ENCODE measurements around the gene SRM. TPM values are rescaled to one million over a fixed set of nuclear protein-coding genes. Genes with fewer than 3 reads are reported as not detected.
"Not testable (repeated sequence)": the region's sequence is repeated elsewhere in the genome, so short reads cannot be mapped to it uniquely, and the experiment has no call there.

Gene SRM
- total and polyA plus RNA-seq, 2 of the 4 experiments (the other 2 are of a cell fraction) = 23.1 to 160 TPM

DNA sequence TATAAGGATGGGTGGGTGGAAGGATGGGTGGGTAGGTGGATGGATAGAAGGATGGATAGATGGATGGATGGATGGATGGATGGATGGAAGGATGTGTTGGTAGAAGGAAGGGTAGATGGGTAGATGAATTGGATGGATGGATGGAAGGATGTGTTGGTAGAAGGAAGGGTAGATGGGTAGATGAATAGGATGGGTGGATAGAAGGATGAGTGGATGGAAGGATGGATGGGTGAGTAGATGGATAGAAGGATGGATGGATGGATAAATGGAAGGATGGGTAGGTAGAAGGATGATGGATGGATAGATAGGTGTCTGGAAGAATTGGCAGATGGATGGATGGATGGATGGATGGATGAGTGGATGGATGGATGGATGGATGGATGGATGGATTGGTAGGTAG is 18.8 kb downstream of the SRM start:
- H2BK15ac ChIP-seq (ENCODE audit: low read depth, low read length) = no peak overlapping the region
- no peak overlapping the region for H3K56ac ChIP-seq (ENCODE audit: extremely low read depth, insufficient read depth, low read length)
- H3K14ac ChIP-seq (replicated peaks; ENCODE audit: low read depth, low read length) = no peak overlapping the region
- no peaks in the 10 kb centered on the region for H3K79me1 ChIP-seq (ENCODE audit: low read depth in 1 of 2, low read length in 2 of 2)
- no TSS peak for BruUV-seq (replicated peaks)
- no peak overlapping the region for H3K4me2 ChIP-seq (ENCODE audit: low read depth, low read length)
- DNase-seq (no peak), ATAC-seq (ENCODE audit: low read depth) (no peak)
- H2AK5ac ChIP-seq (ENCODE audit: low read depth, low read length) = no peak overlapping the region
- H2BK120ac ChIP-seq (ENCODE audit: low read depth, low read length) = no peak overlapping the region
- no peak overlapping the region for H3K4ac ChIP-seq (ENCODE audit: low read depth, low read length)
- no peak overlapping the region for H3K23ac ChIP-seq (ENCODE audit: low read depth, low read length)
- H4K5ac ChIP-seq (ENCODE audit: low read depth, low read length) = no peak overlapping the region
- H4K8ac ChIP-seq (ENCODE audit: low read depth in 2 of 2, low read length in 2 of 2) = no peak overlapping the region
- no peaks in the 10 kb centered on the region for H3K4me1 ChIP-seq (ENCODE audit: control insufficient read depth, insufficient read depth, low read length)
- intact Hi-C loops (cut with micrococcal nuclease) (no loop called here), in situ Hi-C loops (cut with MboI; ENCODE audit: low sequenced_read_pairs) (no loop called here), dilution Hi-C loops (cut with HindIII; ENCODE audit: low sequenced_read_pairs, unreplicated experiment) (no loop called here)
- H3K9me1 ChIP-seq (ENCODE audit: insufficient read depth, low read length) = no peaks in the 10 kb centered on the region
- H4K20me1 ChIP-seq (ENCODE audit: insufficient read depth, low read length) = no peaks in the 10 kb centered on the region
- no peak overlapping the region for H3K4me3 ChIP-seq (ENCODE audit: insufficient read depth, low read depth, low read length)
- TF ChIP-seq RCOR1 (IDR thresholded peaks at IDR 0.05; ENCODE audit: insufficient replicate concordance, low read length) (no peak), MXI1 (IDR thresholded peaks at IDR 0.05; ENCODE audit: borderline replicate concordance, low read depth, low read length) (no peak), POLR2A (IDR thresholded peaks at IDR 0.05; ENCODE audit: low read depth, low read length) (no peak)
- no peak overlapping the region for H2BK20ac ChIP-seq (ENCODE audit: low read depth, low read length)
- no peak overlapping the region for H2AFZ ChIP-seq (replicated peaks; ENCODE audit: low read length, poor library complexity)
- no peaks in the 10 kb centered on the region for H3K36me3 ChIP-seq (ENCODE audit: control insufficient read depth, insufficient read depth, low read length)
- H4K91ac ChIP-seq (ENCODE audit: insufficient read depth, low read depth, low read length) = no peak overlapping the region
- no peak overlapping the region for H3K18ac ChIP-seq (ENCODE audit: low read depth, low read length)
- ChIA-PET POLR2A (ENCODE audit: unreplicated experiment) (no interaction called here), CTCF (no interaction called here)
- no peak overlapping the region for H2AK9ac ChIP-seq (replicated peaks; ENCODE audit: low read depth, low read length, poor library complexity)
- H2BK5ac ChIP-seq (ENCODE audit: low read depth, low read length, poor library complexity, severe bottlenecking) = peak overlapping the region; percentile 50
- H3K9ac ChIP-seq (ENCODE audit: low read depth, low read length) = no peak overlapping the region
- no peaks in the 10 kb centered on the region for H3K9me3 ChIP-seq (ENCODE audit: control insufficient read depth, insufficient read depth, low read length)
- no peak overlapping the region for H3K27ac ChIP-seq (ENCODE audit: insufficient read depth, low read length)
- H3K27me3 ChIP-seq (ENCODE audit: control insufficient read depth, insufficient read depth, low read length) = peaks cover 6% of the 10 kb centered on the region

- H2BK20ac ChIP-seq (ENCODE audit: low read depth, low read length); H3K4me3 ChIP-seq (ENCODE audit: insufficient read depth, low read depth, low read length); H3K4me1 ChIP-seq (ENCODE audit: control insufficient read depth, insufficient read depth, low read length); H2AK9ac ChIP-seq (replicated peaks; ENCODE audit: low read depth, low read length, poor library complexity); H3K56ac ChIP-seq (ENCODE audit: extremely low read depth, insufficient read depth, low read length); DNase-seq; H2AK5ac ChIP-seq (ENCODE audit: low read depth, low read length); H3K27me3 ChIP-seq (ENCODE audit: control insufficient read depth, insufficient read depth, low read length); H2BK15ac ChIP-seq (ENCODE audit: low read depth, low read length); H3K9me3 ChIP-seq (ENCODE audit: control insufficient read depth, insufficient read depth, low read length); H4K91ac ChIP-seq (ENCODE audit: insufficient read depth, low read depth, low read length); dilution Hi-C loops (cut with HindIII; ENCODE audit: low sequenced_read_pairs, unreplicated experiment); H4K20me1 ChIP-seq (ENCODE audit: insufficient read depth, low read length); H3K14ac ChIP-seq (replicated peaks; ENCODE audit: low read depth, low read length); H3K9ac ChIP-seq (ENCODE audit: low read depth, low read length); POLR2A ChIA-PET (ENCODE audit: unreplicated experiment); H4K8ac ChIP-seq (ENCODE audit: low read depth in 2 of 2, low read length in 2 of 2); H3K27ac ChIP-seq (ENCODE audit: insufficient read depth, low read length); in situ Hi-C loops (cut with MboI; ENCODE audit: low sequenced_read_pairs); H3K9me1 ChIP-seq (ENCODE audit: insufficient read depth, low read length); H2BK120ac ChIP-seq (ENCODE audit: low read depth, low read length); H4K5ac ChIP-seq (ENCODE audit: low read depth, low read length); intact Hi-C loops (cut with micrococcal nuclease); H3K4ac ChIP-seq (ENCODE audit: low read depth, low read length); ATAC-seq (ENCODE audit: low read depth); BruUV-seq (replicated peaks); H3K4me2 ChIP-seq (ENCODE audit: low read depth, low read length); H3K36me3 ChIP-seq (ENCODE audit: control insufficient read depth, insufficient read depth, low read length); H2AFZ ChIP-seq (replicated peaks; ENCODE audit: low read length, poor library complexity); H3K79me1 ChIP-seq (ENCODE audit: low read depth in 1 of 2, low read length in 2 of 2); H3K18ac ChIP-seq (ENCODE audit: low read depth, low read length); H3K23ac ChIP-seq (ENCODE audit: low read depth, low read length); CTCF ChIA-PET: not testable (repeated sequence)
- no CpG with 5 or more reads among the region's 7 CpGs for WGBS, 2 experiments (ENCODE audit: extremely low coverage in 2 of 2, insufficient read length in 1 of 2)
- peak overlapping the region; percentile 19 for H2BK5ac ChIP-seq (ENCODE audit: low read depth, low read length, poor library complexity, severe bottlenecking)
Measured at GRCh38 chr1:11040105-11040429, 19.8 kb downstream of the SRM start.

Measured in IMR-90 (cell line).